ENCODE results near the gene METAP2. TPM values are rescaled to one million over a fixed set of nuclear protein-coding genes. Genes with fewer than 3 reads are reported as not detected.
A peak's percentile ranks its signal among the peaks of the same experiment; 100 is the strongest.

The METAP2 gene
- total and polyA plus RNA-seq, 12 donors, result 41.3 to 86.4 (median 58.4) TPM

- intact Hi-C loops (cut with DNase I), result no loop called here
- Histone ChIP-seq H3K4me1 (no peaks in the 10 kb centered on the region), H3K27ac (no peak overlapping the region), H3K36me3 (peaks cover 0 to 99% (median 53%) of the 10 kb centered on the region in 9 donors), H3K27me3 (no peaks in the 10 kb centered on the region), H3K4me3 (no peak overlapping the region), H3K9me3 (peaks cover 0 to 9% (median 0%) of the 10 kb centered on the region in 11 donors)
- 98 to 99% methylated on average over 4 of the region's 4 CpGs for WGBS, 2 donors
- TF ChIP-seq CTCF (IDR thresholded peaks at IDR 0.05), result no peak
- ATAC-seq, result no peak
- no peak for DNase-seq
Observed at GRCh38 chr12:95497031-95497430, 23.1 kb downstream of the METAP2 start.

- intact Hi-C loops (cut with DNase I), result no loop called here
- WGBS, 2 donors, result 96 to 98% methylated on average over 5 of the region's 5 CpGs
- Histone ChIP-seq H3K27ac (no peak overlapping the region), H3K4me3 (no peak overlapping the region), H3K9me3 (peaks cover 0 to 9% (median 0%) of the 10 kb centered on the region in 11 donors), H3K27me3 (no peaks in the 10 kb centered on the region), H3K36me3 (peaks cover 0 to 99% (median 48%) of the 10 kb centered on the region in 9 donors), H3K4me1 (no peaks in the 10 kb centered on the region)
- DNase-seq (no peak), ATAC-seq (no peak)
- TF ChIP-seq CTCF (IDR thresholded peaks at IDR 0.05), result no peak
Observed at GRCh38 chr12:95498968-95499367, 25.0 kb downstream of the METAP2 start.

- intact Hi-C loops (cut with DNase I), result no loop called here
- peaks cover 0 to 99% (median 56%) of the 10 kb centered on the region in 9 donors for H3K36me3 ChIP-seq
- no peak for TF ChIP-seq CTCF (IDR thresholded peaks at IDR 0.05)
- 68 to 74% methylated on average over 2 of the region's 2 CpGs for WGBS, 2 donors
- DNase-seq (no peak), ATAC-seq (no peak)
- no peaks in the 10 kb centered on the region for H3K27me3 ChIP-seq
- no peak overlapping the region for H3K27ac ChIP-seq
- H3K4me1 ChIP-seq, result no peaks in the 10 kb centered on the region
- H3K4me3 ChIP-seq, result no peak overlapping the region
- H3K9me3 ChIP-seq, result peaks cover 0 to 9% (median 0%) of the 10 kb centered on the region in 11 donors
Observed at GRCh38 chr12:95499772-95500171, 25.8 kb downstream of the METAP2 start.

GRCh38 chr12:95504140-95504539 lies 30.2 kb downstream of the METAP2 start:
- no peaks in the 10 kb centered on the region for H3K27me3 ChIP-seq
- 86% methylated on average over 4 of the region's 4 CpGs for WGBS, 2 donors
- H3K27ac ChIP-seq, result no peak overlapping the region
- ATAC-seq, result peak in 2 of 8 donors; percentile 39 to 60
- DNase-seq, result no peak
- H3K36me3 ChIP-seq, result peaks cover 0 to 99% (median 46%) of the 10 kb centered on the region in 9 donors
- intact Hi-C loops (cut with DNase I), result no loop called here
- H3K4me3 ChIP-seq, result no peak overlapping the region
- no peak for TF ChIP-seq CTCF (IDR thresholded peaks at IDR 0.05)
- no peaks in the 10 kb centered on the region for H3K4me1 ChIP-seq
- peaks cover 0 to 6% (median 0%) of the 10 kb centered on the region in 11 donors for H3K9me3 ChIP-seq

Data from heart right ventricle (tissue), 16 donors.